Body of pancreas (tissue), 4 donors: ENCODE data around the gene DDX1.

Experiments used
- POLR2A ChIP-seq, 3 donors: fragments of 450-650 bp; IDR thresholded peaks; one replicate each; pipeline ENCODE4 v1.6.1; 2016; ENCODE audit warnings: antibody characterized with exemption in 3 of 3, mild to moderate bottlenecking in 2 of 3
- TF ChIP-seq, protein P1 (sequence below), 7 experiments: fragments of 450-650 bp in 4 of 7; fragments of 200-600 bp in 3 of 7; sonication (generic) in 3 of 7; IDR thresholded peaks; one replicate each; pipeline ENCODE4 v1.5.1; 2016 to 2019; ENCODE audit warnings: antibody characterized with exemption in 7 of 7

DNA sequence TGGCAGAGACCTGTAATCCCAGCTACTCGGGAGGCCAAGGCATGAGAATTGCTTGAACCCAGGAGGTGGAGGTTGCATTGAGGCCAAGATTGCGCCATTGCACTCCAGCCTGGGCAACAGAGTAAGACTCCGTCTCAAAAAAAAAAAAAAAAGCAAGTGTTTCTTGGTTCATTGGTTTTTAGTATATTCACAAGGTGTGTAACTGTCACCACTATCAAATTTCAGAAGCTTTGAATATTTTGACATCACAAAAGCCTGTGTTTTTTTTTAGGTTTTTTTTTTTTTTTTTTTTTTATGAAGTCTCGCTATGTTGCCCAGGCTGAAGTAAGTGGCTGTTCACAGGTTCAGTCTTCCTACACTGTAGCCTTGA lies 16.7 kb downstream of the DDX1 start:
- no peak for TF ChIP-seq POLR2A (IDR thresholded peaks at IDR 0.05)
- TF ChIP-seq, protein P1, sequence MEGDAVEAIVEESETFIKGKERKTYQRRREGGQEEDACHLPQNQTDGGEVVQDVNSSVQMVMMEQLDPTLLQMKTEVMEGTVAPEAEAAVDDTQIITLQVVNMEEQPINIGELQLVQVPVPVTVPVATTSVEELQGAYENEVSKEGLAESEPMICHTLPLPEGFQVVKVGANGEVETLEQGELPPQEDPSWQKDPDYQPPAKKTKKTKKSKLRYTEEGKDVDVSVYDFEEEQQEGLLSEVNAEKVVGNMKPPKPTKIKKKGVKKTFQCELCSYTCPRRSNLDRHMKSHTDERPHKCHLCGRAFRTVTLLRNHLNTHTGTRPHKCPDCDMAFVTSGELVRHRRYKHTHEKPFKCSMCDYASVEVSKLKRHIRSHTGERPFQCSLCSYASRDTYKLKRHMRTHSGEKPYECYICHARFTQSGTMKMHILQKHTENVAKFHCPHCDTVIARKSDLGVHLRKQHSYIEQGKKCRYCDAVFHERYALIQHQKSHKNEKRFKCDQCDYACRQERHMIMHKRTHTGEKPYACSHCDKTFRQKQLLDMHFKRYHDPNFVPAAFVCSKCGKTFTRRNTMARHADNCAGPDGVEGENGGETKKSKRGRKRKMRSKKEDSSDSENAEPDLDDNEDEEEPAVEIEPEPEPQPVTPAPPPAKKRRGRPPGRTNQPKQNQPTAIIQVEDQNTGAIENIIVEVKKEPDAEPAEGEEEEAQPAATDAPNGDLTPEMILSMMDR (IDR thresholded peaks at IDR 0.05): no peak
